Neural cell (in vitro differentiated cells): ENCODE data around the gene CLEC4M. TPM values are rescaled to one million over a fixed set of nuclear protein-coding genes. Genes with fewer than 3 reads are reported as not detected.

Experiments
- H2AFZ ChIP-seq: fragments of 200-600, 300-800 bp; sonication (generic), shearing (Covaris generic); 2 replicates; pipeline ENCODE4 v1.6.0; 2014; ENCODE audit warnings: low read depth, mild to moderate bottlenecking, antibody characterized with exemption, low read length, moderate library complexity
- H3F3A ChIP-seq: fragments of 200-600 bp; shearing (Covaris generic); 2 replicates; pipeline ENCODE4 v1.6.1; 2016; ENCODE audit warnings: mild to moderate bottlenecking, moderate library complexity, mixed read lengths, antibody characterized with exemption, low read length; ENCODE audit not compliant: insufficient read depth, poor library complexity, severe bottlenecking
- H3K27ac ChIP-seq: fragments of 200-600, 300-800 bp; sonication (generic), shearing (Covaris generic); 2 replicates; pipeline ENCODE4 v1.5.1; 2014; ENCODE audit warnings: mild to moderate bottlenecking, low read length, moderate library complexity
- H3K27me3 ChIP-seq: fragments of 300-800, 200-600 bp; sonication (generic), shearing (Covaris generic); 2 replicates; pipeline ENCODE4 v1.6.0; 2014; ENCODE audit warnings: mild to moderate bottlenecking, low read depth, low read length, moderate library complexity; ENCODE audit not compliant: insufficient read depth
- H3K36me3 ChIP-seq: fragments of 300-800, 200-600 bp; sonication (generic), shearing (Covaris generic); 2 replicates; pipeline ENCODE4 v1.5.1; 2014; ENCODE audit warnings: mild to moderate bottlenecking, antibody characterized with exemption, low read length, moderate library complexity; ENCODE audit not compliant: insufficient read depth
- H3K4me2 ChIP-seq: fragments of 300-800, 200-600 bp; sonication (generic), shearing (Covaris generic); 2 replicates; pipeline ENCODE4 v1.6.0; 2014; ENCODE audit warnings: mild to moderate bottlenecking, low read length
- H3K4me3 ChIP-seq: fragments of 300-800, 200-600 bp; sonication (generic), shearing (Covaris generic); 2 replicates; pipeline ENCODE4 v1.5.1; 2014; ENCODE audit warnings: mild to moderate bottlenecking, low read length, moderate library complexity
- H3K79me2 ChIP-seq: fragments of 200-600 bp; shearing (Covaris generic); replicated peaks from 2 replicates; pipeline ENCODE4 v1.6.0; 2014; ENCODE audit warnings: mild to moderate bottlenecking, low read length, moderate library complexity; ENCODE audit not compliant: insufficient read depth
- H3K9ac ChIP-seq: fragments of 300-800, 200-600 bp; sonication (generic), shearing (Covaris generic); 2 replicates; pipeline ENCODE4 v1.6.1; 2016; ENCODE audit warnings: mild to moderate bottlenecking, low read length, mixed read lengths
- H3K9me2 ChIP-seq: fragments of 200-600 bp; shearing (Covaris generic); 2 replicates; pipeline ENCODE4 v1.6.1; 2016; ENCODE audit warnings: mild to moderate bottlenecking, low read length, mixed read lengths; ENCODE audit not compliant: insufficient read depth
- H3K9me3 ChIP-seq: fragments of 200-600, 300-800 bp; sonication (generic), shearing (Covaris generic); 2 replicates; pipeline ENCODE4 v1.6.1; 2016; ENCODE audit warnings: mild to moderate bottlenecking, mixed run types, low read length, moderate library complexity, mixed read lengths
- H4K20me1 ChIP-seq: fragments of 200-600 bp; shearing (Covaris generic); 2 replicates; pipeline ENCODE4 v1.6.1; 2016; ENCODE audit warnings: mild to moderate bottlenecking, mixed run types; ENCODE audit not compliant: insufficient read depth
- EP300 ChIP-seq: fragments of 450-650 bp; conservative IDR thresholded peaks from 2 replicates; pipeline ENCODE4 v1.6.1; 2014; ENCODE audit warnings: antibody characterized with exemption, mild to moderate bottlenecking, moderate library complexity; ENCODE audit not compliant: poor library complexity, severe bottlenecking
- EZH2 ChIP-seq: fragments of 200-600, 300-800 bp; shearing (Covaris generic), sonication (generic); IDR thresholded peaks from 2 replicates; pipeline ENCODE4 v1.6.1; 2014; ENCODE audit warnings: antibody characterized with exemption, low read length, borderline replicate concordance, mild to moderate bottlenecking; ENCODE audit not compliant: insufficient read depth, poor library complexity, severe bottlenecking
- MXI1 ChIP-seq: fragments of 450-650 bp; conservative IDR thresholded peaks from 2 replicates; pipeline ENCODE4 v1.6.1; 2014; ENCODE audit warnings: antibody characterized with exemption, mild to moderate bottlenecking; ENCODE audit not compliant: poor library complexity, severe bottlenecking
- POLR2AphosphoS5 ChIP-seq: IDR thresholded peaks from 2 replicates; pipeline ENCODE4 v1.6.1; 2012
- RAD21 ChIP-seq: fragments of 450-650 bp; conservative IDR thresholded peaks from 2 replicates; pipeline ENCODE4 v1.6.1; 2014; ENCODE audit warnings: antibody characterized with exemption, mild to moderate bottlenecking, moderate library complexity
- SMC3 ChIP-seq: fragments of 450-650 bp; conservative IDR thresholded peaks from 2 replicates; pipeline ENCODE4 v1.6.1; 2014; ENCODE audit warnings: antibody characterized with exemption, mild to moderate bottlenecking, moderate library complexity; ENCODE audit not compliant: poor library complexity
- TAF1 ChIP-seq: IDR thresholded peaks from 2 replicates; pipeline ENCODE4 v1.6.1; 2012; ENCODE audit warnings: low read depth
- polyA plus RNA-seq: library from polyadenylated mRNA; depleted of rRNA; stranded (reverse); fragments of >200 nt; gene quantifications from 2 replicates; pipeline ENCODE4 v1.2.3, GENCODE V29; 2014
- TF ChIP-seq, protein P1 (sequence below): fragments of 450-650 bp; IDR thresholded peaks from 2 replicates; pipeline ENCODE4 v1.5.1; 2014; ENCODE audit warnings: antibody characterized with exemption, mild to moderate bottlenecking, moderate library complexity; ENCODE audit not compliant: poor library complexity, severe bottlenecking
- TF ChIP-seq, protein P2 (sequence below): IDR thresholded peaks from 2 replicates; pipeline ENCODE4 v1.6.1; 2012; ENCODE audit warnings: borderline replicate concordance

CLEC4M gene
- polyA plus RNA-seq, 1 donor from 2014 or later, result not detected

DNA sequence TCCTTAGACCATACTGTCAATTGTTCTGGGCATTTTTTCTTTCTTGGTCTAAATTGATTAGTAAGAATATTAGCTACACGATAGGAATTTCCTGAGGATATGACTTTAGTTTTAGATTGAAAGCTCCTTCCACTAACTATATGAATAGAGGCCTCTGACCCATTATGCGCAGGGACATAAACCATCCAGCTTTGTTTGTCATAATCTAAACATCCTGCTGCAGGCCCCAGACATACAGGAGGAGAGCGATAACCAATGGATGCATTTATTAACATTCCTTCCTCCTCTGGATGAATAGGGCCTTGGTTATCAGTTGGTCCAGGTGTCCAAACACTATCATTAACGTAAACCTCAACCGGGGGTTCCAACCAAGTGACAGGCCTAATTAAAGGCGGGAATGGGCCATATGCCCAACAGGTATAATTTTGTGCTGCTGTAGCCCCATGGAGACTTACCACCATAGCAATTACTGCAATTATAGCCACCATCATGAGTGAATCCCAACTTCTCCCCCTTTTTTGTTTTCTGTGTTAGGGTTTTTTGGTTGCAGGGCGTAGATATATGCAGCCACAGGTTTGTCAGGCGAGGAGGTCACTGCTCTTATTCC lies 32.6 kb downstream of the CLEC4M start:
- Histone ChIP-seq H3K27me3 (peaks cover 3% of the 10 kb centered on the region), H3K4me2 (no peak overlapping the region), H2AFZ (no peak overlapping the region)

DNA sequence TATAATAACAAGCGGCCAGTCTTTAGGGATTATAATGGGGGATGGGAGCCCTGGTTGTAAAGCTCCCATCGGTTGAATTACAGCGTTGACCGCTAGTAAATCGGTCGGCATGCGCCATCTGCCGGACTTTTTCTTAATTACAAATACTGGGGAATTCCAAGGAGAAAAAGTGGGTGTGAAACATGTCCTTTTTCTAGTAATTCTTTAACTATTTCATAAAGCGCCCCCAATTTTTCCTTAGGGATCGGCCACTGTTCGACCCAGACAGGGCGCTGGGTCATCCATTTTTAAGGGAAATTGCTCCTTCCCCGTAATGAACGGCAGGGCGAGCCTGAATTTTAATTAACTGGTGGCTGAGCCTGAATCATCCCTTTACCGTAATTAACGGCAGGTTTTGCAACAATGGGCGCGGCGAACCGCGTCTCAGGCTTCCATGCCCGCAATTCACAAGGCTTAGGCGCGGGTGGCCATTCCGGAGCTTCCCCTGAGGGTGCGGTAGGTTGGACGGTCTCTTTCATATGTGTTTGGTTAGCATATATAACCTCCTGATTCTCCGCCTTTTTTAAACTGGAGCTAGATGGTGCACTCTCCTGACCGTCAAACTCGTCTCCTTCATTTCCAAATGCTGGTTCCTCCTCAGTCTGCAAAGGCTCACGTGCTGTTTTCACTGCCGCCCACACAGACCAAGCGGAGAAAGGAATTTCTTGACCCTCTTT lies 36.8 kb downstream of the CLEC4M start:
- no peaks in the 10 kb centered on the region for H3K9me3 ChIP-seq
- no peak overlapping the region for H3K9ac ChIP-seq
- no peaks in the 10 kb centered on the region for H3K79me2 ChIP-seq
- peak overlapping the region; percentile 30 for H3K4me3 ChIP-seq
- no peaks in the 10 kb centered on the region for H3K36me3 ChIP-seq
- no peaks in the 10 kb centered on the region for H3F3A ChIP-seq
- no peaks in the 10 kb centered on the region for H3K9me2 ChIP-seq
- no peak overlapping the region for H2AFZ ChIP-seq
- H4K20me1 ChIP-seq, result no peaks in the 10 kb centered on the region
- H3K27me3 ChIP-seq, result no peaks in the 10 kb centered on the region
- H3K27ac ChIP-seq, result no peak overlapping the region
- H3K4me2 ChIP-seq, result no peak overlapping the region
- no peak for TF ChIP-seq MXI1
- TF ChIP-seq EP300, result no peak
- TF ChIP-seq EZH2, result no peak
- TF ChIP-seq, protein P1, sequence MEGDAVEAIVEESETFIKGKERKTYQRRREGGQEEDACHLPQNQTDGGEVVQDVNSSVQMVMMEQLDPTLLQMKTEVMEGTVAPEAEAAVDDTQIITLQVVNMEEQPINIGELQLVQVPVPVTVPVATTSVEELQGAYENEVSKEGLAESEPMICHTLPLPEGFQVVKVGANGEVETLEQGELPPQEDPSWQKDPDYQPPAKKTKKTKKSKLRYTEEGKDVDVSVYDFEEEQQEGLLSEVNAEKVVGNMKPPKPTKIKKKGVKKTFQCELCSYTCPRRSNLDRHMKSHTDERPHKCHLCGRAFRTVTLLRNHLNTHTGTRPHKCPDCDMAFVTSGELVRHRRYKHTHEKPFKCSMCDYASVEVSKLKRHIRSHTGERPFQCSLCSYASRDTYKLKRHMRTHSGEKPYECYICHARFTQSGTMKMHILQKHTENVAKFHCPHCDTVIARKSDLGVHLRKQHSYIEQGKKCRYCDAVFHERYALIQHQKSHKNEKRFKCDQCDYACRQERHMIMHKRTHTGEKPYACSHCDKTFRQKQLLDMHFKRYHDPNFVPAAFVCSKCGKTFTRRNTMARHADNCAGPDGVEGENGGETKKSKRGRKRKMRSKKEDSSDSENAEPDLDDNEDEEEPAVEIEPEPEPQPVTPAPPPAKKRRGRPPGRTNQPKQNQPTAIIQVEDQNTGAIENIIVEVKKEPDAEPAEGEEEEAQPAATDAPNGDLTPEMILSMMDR, result peak; percentile 73
- TF ChIP-seq SMC3, result peak; percentile 77
- TF ChIP-seq RAD21, result peak; percentile 76
- TF ChIP-seq, protein P2, sequence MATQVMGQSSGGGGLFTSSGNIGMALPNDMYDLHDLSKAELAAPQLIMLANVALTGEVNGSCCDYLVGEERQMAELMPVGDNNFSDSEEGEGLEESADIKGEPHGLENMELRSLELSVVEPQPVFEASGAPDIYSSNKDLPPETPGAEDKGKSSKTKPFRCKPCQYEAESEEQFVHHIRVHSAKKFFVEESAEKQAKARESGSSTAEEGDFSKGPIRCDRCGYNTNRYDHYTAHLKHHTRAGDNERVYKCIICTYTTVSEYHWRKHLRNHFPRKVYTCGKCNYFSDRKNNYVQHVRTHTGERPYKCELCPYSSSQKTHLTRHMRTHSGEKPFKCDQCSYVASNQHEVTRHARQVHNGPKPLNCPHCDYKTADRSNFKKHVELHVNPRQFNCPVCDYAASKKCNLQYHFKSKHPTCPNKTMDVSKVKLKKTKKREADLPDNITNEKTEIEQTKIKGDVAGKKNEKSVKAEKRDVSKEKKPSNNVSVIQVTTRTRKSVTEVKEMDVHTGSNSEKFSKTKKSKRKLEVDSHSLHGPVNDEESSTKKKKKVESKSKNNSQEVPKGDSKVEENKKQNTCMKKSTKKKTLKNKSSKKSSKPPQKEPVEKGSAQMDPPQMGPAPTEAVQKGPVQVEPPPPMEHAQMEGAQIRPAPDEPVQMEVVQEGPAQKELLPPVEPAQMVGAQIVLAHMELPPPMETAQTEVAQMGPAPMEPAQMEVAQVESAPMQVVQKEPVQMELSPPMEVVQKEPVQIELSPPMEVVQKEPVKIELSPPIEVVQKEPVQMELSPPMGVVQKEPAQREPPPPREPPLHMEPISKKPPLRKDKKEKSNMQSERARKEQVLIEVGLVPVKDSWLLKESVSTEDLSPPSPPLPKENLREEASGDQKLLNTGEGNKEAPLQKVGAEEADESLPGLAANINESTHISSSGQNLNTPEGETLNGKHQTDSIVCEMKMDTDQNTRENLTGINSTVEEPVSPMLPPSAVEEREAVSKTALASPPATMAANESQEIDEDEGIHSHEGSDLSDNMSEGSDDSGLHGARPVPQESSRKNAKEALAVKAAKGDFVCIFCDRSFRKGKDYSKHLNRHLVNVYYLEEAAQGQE, result no peak
- no peak for TF ChIP-seq TAF1

More for the DNA sequence above, 32.6 kb downstream of the CLEC4M start:
- Histone ChIP-seq H3K79me2 (no peaks in the 10 kb centered on the region), H3K27ac (no peak overlapping the region), H4K20me1 (no peaks in the 10 kb centered on the region), H3K9ac (no peak overlapping the region), H3K9me3 (no peaks in the 10 kb centered on the region), H3F3A (no peaks in the 10 kb centered on the region), H3K4me3 (no peak overlapping the region), H3K9me2 (no peaks in the 10 kb centered on the region), H3K36me3 (no peaks in the 10 kb centered on the region)
- TF ChIP-seq POLR2AphosphoS5 (no peak), SMC3 (no peak), EP300 (no peak), MXI1 (no peak), EZH2 (no peak), RAD21 (no peak), TAF1 (no peak)
- TF ChIP-seq, protein P2, result no peak
- TF ChIP-seq, protein P1, result no peak
